Activated CD4-positive, alpha-beta T cell treated with anti-CD3 and anti-CD28 coated beads, Interleukin-2, amount 50 U/mL, for 4 hours (primary cell): ENCODE data around the gene LSM14B.
"Not testable (repeated sequence)": the region's sequence is repeated elsewhere in the genome, so short reads cannot be mapped to it uniquely, and the experiment has no call there.

ENCODE experiments used
- DNase-seq, 2 experiments: peaks; one replicate each; pipeline ENCODE4 v3.0.0-alpha.2; 2020

Gene LSM14B

GRCh38 chr20:62147528-62147927 lies 25.3 kb downstream of the LSM14B start:
- DNase-seq: no peak

- DNase-seq: not testable (repeated sequence)
These were observed 26.1 kb downstream of the LSM14B start for GRCh38 chr20:62148383-62148782.

- no peak for DNase-seq
These were observed 26.6 kb downstream of the LSM14B start for GRCh38 chr20:62148908-62149314.

- no peak for DNase-seq
These were observed 27.4 kb downstream of the LSM14B start for GRCh38 chr20:62149532-62150309.

- no peak for DNase-seq
These were observed 28.0 kb downstream of the LSM14B start for GRCh38 chr20:62150310-62150575.

- no peak for DNase-seq
These were observed 28.9 kb downstream of the LSM14B start for GRCh38 chr20:62151225-62151624.

GRCh38 chr20:62151835-62152364 lies 29.6 kb downstream of the LSM14B start:
- no peak for DNase-seq

- no peak for DNase-seq
These were observed 33.4 kb downstream of the LSM14B start for GRCh38 chr20:62155428-62156253.

- DNase-seq: no peak
These were observed 33.9 kb downstream of the LSM14B start for GRCh38 chr20:62156254-62156556.

- peak; percentile 71 to 73 for DNase-seq
These were observed 34.5 kb downstream of the LSM14B start for GRCh38 chr20:62156592-62157386.

GRCh38 chr20:62157387-62158087 lies 35.3 kb downstream of the LSM14B start:
- no peak for DNase-seq

GRCh38 chr20:62158088-62158400 lies 35.8 kb downstream of the LSM14B start:
- no peak for DNase-seq

GRCh38 chr20:62158541-62158940 lies 36.3 kb downstream of the LSM14B start:
- no peak for DNase-seq

GRCh38 chr20:62159052-62159451 lies 36.8 kb downstream of the LSM14B start:
- no peak for DNase-seq

GRCh38 chr20:62159839-62160238 lies 37.6 kb downstream of the LSM14B start:
- DNase-seq: peak; percentile 33 to 47

- DNase-seq: no peak
These were observed 38.0 kb downstream of the LSM14B start for GRCh38 chr20:62160253-62160652.

- no peak for DNase-seq
These were observed 38.6 kb downstream of the LSM14B start for GRCh38 chr20:62160876-62161275.

- no peak for DNase-seq
These were observed 39.1 kb downstream of the LSM14B start for GRCh38 chr20:62161347-62161746.

- DNase-seq: no peak
These were observed 40.6 kb downstream of the LSM14B start for GRCh38 chr20:62162765-62163484.

GRCh38 chr20:62163485-62163865 lies 41.2 kb downstream of the LSM14B start:
- DNase-seq: no peak

GRCh38 chr20:62163986-62164762 lies 41.9 kb downstream of the LSM14B start:
- DNase-seq: no peak
